ENCODE results near the gene RTP1.

Gene RTP1

GRCh38 chr3:187211532-187212195 lies 14.4 kb downstream of the RTP1 start:
- DNase-seq: no peak
- no peak for TF ChIP-seq CTCF (IDR thresholded peaks at IDR 0.05; ENCODE audit: low read depth, low read length)

GRCh38 chr3:187212196-187212545 lies 14.9 kb downstream of the RTP1 start:
- DNase-seq: no peak
- Histone ChIP-seq H3K4me3 (ENCODE audit: low read depth, low read length) (no peak overlapping the region), H3K27me3 (no peaks in the 10 kb centered on the region), H3K4me1 (no peaks in the 10 kb centered on the region), H3K9me3 (no peaks in the 10 kb centered on the region), H3K36me3 (no peaks in the 10 kb centered on the region)
- TF ChIP-seq CTCF (IDR thresholded peaks at IDR 0.05; ENCODE audit: low read depth, low read length): no peak

More at GRCh38 chr3:187211532-187212195, 14.4 kb downstream of the RTP1 start:
- H3K9me3 ChIP-seq: no peaks in the 10 kb centered on the region
- H3K4me3 ChIP-seq (ENCODE audit: low read depth, low read length): no peak overlapping the region
- no peaks in the 10 kb centered on the region for H3K27me3 ChIP-seq
- no peaks in the 10 kb centered on the region for H3K36me3 ChIP-seq
- no peaks in the 10 kb centered on the region for H3K4me1 ChIP-seq

- H3K4me3 ChIP-seq (ENCODE audit: low read depth, low read length): no peak overlapping the region
- H3K27me3 ChIP-seq: no peaks in the 10 kb centered on the region
- H3K36me3 ChIP-seq: no peaks in the 10 kb centered on the region
- TF ChIP-seq CTCF (IDR thresholded peaks at IDR 0.05; ENCODE audit: low read depth, low read length): no peak
- no peaks in the 10 kb centered on the region for H3K9me3 ChIP-seq
- H3K4me1 ChIP-seq: no peaks in the 10 kb centered on the region
- no peak for DNase-seq
Observed at GRCh38 chr3:187212705-187213104, 15.4 kb downstream of the RTP1 start.

GRCh38 chr3:187213616-187214015 lies 16.3 kb downstream of the RTP1 start:
- TF ChIP-seq CTCF (IDR thresholded peaks at IDR 0.05; ENCODE audit: low read depth, low read length): no peak
- Histone ChIP-seq H3K36me3 (no peaks in the 10 kb centered on the region), H3K27me3 (no peaks in the 10 kb centered on the region), H3K4me3 (ENCODE audit: low read depth, low read length) (no peak overlapping the region), H3K9me3 (no peaks in the 10 kb centered on the region), H3K4me1 (no peaks in the 10 kb centered on the region)
- no peak for DNase-seq

GRCh38 chr3:187215460-187215859 lies 18.2 kb downstream of the RTP1 start:
- no peak for TF ChIP-seq CTCF (IDR thresholded peaks at IDR 0.05; ENCODE audit: low read depth, low read length)
- DNase-seq: no peak
- Histone ChIP-seq H3K4me1 (no peaks in the 10 kb centered on the region), H3K4me3 (ENCODE audit: low read depth, low read length) (no peak overlapping the region), H3K9me3 (no peaks in the 10 kb centered on the region), H3K36me3 (no peaks in the 10 kb centered on the region), H3K27me3 (no peaks in the 10 kb centered on the region)

GRCh38 chr3:187222801-187223200 lies 25.5 kb downstream of the RTP1 start:
- Histone ChIP-seq H3K27me3 (no peaks in the 10 kb centered on the region), H3K9me3 (no peaks in the 10 kb centered on the region), H3K36me3 (no peaks in the 10 kb centered on the region), H3K4me1 (no peaks in the 10 kb centered on the region), H3K4me3 (ENCODE audit: low read depth, low read length) (no peak overlapping the region)
- no peak for DNase-seq
- no peak for TF ChIP-seq CTCF (IDR thresholded peaks at IDR 0.05; ENCODE audit: low read depth, low read length)

Measured in BE2C (cell line).